OCI-LY3 (cell line): ENCODE measurements around the gene COG5.

Source experiments
- H2AFZ ChIP-seq: fragments of 200-600, 300-600 bp; shearing (Covaris generic); 2 replicates; pipeline ENCODE4 v1.6.0; 2014; ENCODE audit warnings: antibody characterized with exemption, low read depth, low read length
- H3K27ac ChIP-seq: fragments of 200-600, 300-600 bp; sonication (generic); 2 replicates; pipeline ENCODE4 v1.5.1; 2014; ENCODE audit warnings: mild to moderate bottlenecking, low read length, moderate library complexity, mixed read lengths
- H3K27me3 ChIP-seq: fragments of 200-600, 300-600 bp; sonication (generic); 2 replicates; pipeline ENCODE4 v1.6.1; 2014; ENCODE audit warnings: low read depth, low read length, mixed read lengths
- H3K36me3 ChIP-seq: fragments of 200-600, 300-600 bp; sonication (generic); replicated peaks from 2 replicates; pipeline ENCODE3; 2014; ENCODE audit warnings: low read depth, low read length, mixed read lengths
- H3K4me1 ChIP-seq: fragments of 300-600, 200-600 bp; sonication (generic); 2 replicates; pipeline ENCODE4 v1.6.1; 2014; ENCODE audit warnings: low read length, mixed read lengths
- H3K4me2 ChIP-seq: fragments of 200-600, 300-600 bp; sonication (generic); 2 replicates; pipeline ENCODE4 v1.6.1; 2014; ENCODE audit warnings: low read length, mixed read lengths
- H3K4me3 ChIP-seq: fragments of 300-600, 200-600 bp; sonication (generic); 2 replicates; pipeline ENCODE4 v1.5.1; 2014; ENCODE audit warnings: antibody characterized with exemption, mild to moderate bottlenecking, low read length, moderate library complexity
- H3K79me2 ChIP-seq: fragments of 300-600, 200-600 bp; shearing (Covaris generic); 2 replicates; pipeline ENCODE4 v1.6.1; 2014; ENCODE audit warnings: mild to moderate bottlenecking, low read length, mixed read lengths
- H3K9ac ChIP-seq: fragments of 300-600, 200-600 bp; shearing (Covaris generic); 2 replicates; pipeline ENCODE4 v1.6.0; 2014; ENCODE audit warnings: mild to moderate bottlenecking, low read length, moderate library complexity
- H3K9me3 ChIP-seq: fragments of 200-600, 300-600 bp; shearing (Covaris generic); 2 replicates; pipeline ENCODE4 v1.6.1; 2014; ENCODE audit warnings: low read length, mixed read lengths; ENCODE audit not compliant: insufficient read depth
- H4K20me1 ChIP-seq: fragments of 200-600, 300-600 bp; sonication (generic); 2 replicates; pipeline ENCODE4 v1.6.1; 2016; ENCODE audit warnings: low read length, mixed read lengths; ENCODE audit not compliant: insufficient read depth
- EZH2phosphoT487 ChIP-seq: fragments of 200-600 bp; shearing (Covaris generic); IDR thresholded peaks from 2 replicates; pipeline ENCODE4 v1.6.1; 2018; ENCODE audit warnings: antibody characterized with exemption, mixed run types, low read depth
- TF ChIP-seq, protein P1 (sequence below): fragments of 200-600, 300-600 bp; sonication (generic); IDR thresholded peaks from 2 replicates; pipeline ENCODE4 v1.5.1; 2014; ENCODE audit warnings: antibody characterized with exemption, low read length, low read depth

COG5 gene

DNA sequence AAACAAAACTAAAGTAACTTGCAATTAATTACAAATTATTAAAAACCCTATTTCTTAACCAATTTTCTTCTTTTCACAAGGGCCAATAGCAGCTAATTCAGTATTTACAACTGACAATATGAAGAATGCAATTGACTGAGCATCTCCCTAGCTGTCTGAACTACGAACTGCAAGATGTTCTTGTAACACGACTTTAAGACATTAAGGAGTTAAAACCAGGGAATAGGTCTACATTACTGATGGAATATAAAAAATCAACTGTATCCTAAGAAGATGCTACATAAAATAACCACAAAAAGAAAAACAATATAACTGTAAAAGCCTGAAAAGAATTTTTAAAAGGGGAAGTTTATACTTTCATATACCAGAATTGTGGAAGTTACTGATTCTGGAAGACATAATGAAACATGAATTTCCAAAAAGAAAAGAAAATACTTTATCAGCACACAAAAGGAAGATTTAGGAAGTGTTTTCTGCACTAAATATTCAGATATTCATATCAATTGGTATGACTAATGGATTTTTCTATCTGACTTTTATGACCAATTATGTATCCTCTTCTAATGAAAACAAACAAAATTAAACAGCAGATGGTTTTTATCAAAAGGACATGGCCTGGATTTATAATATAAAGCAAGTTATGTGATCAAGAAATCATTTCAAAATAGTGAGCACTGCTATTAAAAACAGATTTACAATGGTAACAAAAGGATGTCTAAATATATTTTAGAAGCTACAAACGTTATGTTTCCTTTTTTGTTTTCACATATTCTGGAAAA is 92.2 kb downstream of the COG5 start:
- Histone ChIP-seq H3K9ac (no peak overlapping the region), H3K36me3 (no peaks in the 10 kb centered on the region), H3K4me1 (no peaks in the 10 kb centered on the region; the same call in 1 of the 2 replicates), H2AFZ (no peak overlapping the region), H3K4me3 (no peak overlapping the region), H3K9me3 (no peaks in the 10 kb centered on the region), H3K27me3 (no peaks in the 10 kb centered on the region), H3K79me2 (no peaks in the 10 kb centered on the region), H3K4me2 (no peak overlapping the region), H3K27ac (no peak overlapping the region), H4K20me1 (no peaks in the 10 kb centered on the region; the same call in 1 of the 2 replicates)
- TF ChIP-seq EZH2phosphoT487 = no peak
- TF ChIP-seq, protein P1, sequence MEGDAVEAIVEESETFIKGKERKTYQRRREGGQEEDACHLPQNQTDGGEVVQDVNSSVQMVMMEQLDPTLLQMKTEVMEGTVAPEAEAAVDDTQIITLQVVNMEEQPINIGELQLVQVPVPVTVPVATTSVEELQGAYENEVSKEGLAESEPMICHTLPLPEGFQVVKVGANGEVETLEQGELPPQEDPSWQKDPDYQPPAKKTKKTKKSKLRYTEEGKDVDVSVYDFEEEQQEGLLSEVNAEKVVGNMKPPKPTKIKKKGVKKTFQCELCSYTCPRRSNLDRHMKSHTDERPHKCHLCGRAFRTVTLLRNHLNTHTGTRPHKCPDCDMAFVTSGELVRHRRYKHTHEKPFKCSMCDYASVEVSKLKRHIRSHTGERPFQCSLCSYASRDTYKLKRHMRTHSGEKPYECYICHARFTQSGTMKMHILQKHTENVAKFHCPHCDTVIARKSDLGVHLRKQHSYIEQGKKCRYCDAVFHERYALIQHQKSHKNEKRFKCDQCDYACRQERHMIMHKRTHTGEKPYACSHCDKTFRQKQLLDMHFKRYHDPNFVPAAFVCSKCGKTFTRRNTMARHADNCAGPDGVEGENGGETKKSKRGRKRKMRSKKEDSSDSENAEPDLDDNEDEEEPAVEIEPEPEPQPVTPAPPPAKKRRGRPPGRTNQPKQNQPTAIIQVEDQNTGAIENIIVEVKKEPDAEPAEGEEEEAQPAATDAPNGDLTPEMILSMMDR = no peak

DNA sequence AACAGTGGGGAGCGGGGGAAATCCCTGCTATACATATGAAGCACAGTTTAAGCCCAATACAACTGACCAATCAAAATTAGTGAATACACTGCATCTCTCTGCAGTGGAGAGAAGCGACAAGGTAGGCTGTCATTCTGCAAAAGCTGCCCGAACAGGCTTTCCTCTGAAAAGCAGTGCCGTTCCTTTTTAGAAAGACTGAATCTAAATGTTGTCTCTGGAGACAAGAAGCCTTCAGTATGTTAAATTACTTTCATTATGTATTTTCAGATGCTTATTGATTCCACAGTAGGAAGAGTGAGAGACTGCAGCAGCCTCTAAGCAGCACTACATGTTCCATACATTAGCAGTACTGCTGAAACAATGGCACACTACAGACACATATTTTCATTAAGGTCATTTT is 93.8 kb downstream of the COG5 start, which contains the start of gene GPR22:
TSS of gene GPR22 (plus strand) at position 129 of the 400 bp plus-strand sequence. CDS start 4,004 bp downstream, outside the sequence.
- Histone ChIP-seq H3K4me1 (no peaks in the 10 kb centered on the region; the same call in 1 of the 2 replicates), H3K9me3 (no peaks in the 10 kb centered on the region), H4K20me1 (no peaks in the 10 kb centered on the region; the same call in 1 of the 2 replicates), H3K79me2 (no peaks in the 10 kb centered on the region), H3K4me3 (no peak within 1 kb of the TSS), H3K27me3 (no peaks in the 10 kb centered on the region), H3K4me2 (no peak within 1 kb of the TSS), H2AFZ (no peak within 1 kb of the TSS), H3K27ac (no peak within 1 kb of the TSS), H3K36me3 (no peaks in the 10 kb centered on the region), H3K9ac (no peak within 1 kb of the TSS)
- TF ChIP-seq, protein P1 = no peak
- TF ChIP-seq EZH2phosphoT487 = no peak

DNA sequence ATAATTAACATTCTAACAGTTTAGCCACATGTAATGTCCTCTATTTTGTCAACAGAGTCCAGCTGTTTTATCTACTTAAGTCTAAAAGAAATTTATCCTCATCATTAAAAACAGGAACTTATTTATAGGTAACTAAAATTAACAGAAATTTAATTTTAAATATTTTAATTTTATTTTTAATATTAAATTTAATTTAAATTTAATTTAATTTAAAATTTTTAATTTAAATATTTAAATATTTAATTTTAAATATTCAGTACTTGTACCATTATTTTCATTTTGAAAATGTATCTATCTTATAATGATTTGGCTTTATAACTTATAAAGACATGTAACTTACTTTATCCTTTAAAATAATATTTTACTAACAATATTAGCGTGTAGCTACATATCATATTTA is 94.9 kb downstream of the COG5 start:
- TF ChIP-seq, protein P1 = no peak
- TF ChIP-seq EZH2phosphoT487 = no peak
- Histone ChIP-seq H4K20me1 (no peaks in the 10 kb centered on the region; the same call in 1 of the 2 replicates), H3K27me3 (no peaks in the 10 kb centered on the region), H3K9ac (no peak overlapping the region), H3K4me2 (no peak overlapping the region), H3K27ac (no peak overlapping the region), H2AFZ (no peak overlapping the region), H3K4me3 (no peak overlapping the region), H3K4me1 (no peaks in the 10 kb centered on the region; the same call in 1 of the 2 replicates), H3K36me3 (no peaks in the 10 kb centered on the region), H3K9me3 (no peaks in the 10 kb centered on the region), H3K79me2 (no peaks in the 10 kb centered on the region)

DNA sequence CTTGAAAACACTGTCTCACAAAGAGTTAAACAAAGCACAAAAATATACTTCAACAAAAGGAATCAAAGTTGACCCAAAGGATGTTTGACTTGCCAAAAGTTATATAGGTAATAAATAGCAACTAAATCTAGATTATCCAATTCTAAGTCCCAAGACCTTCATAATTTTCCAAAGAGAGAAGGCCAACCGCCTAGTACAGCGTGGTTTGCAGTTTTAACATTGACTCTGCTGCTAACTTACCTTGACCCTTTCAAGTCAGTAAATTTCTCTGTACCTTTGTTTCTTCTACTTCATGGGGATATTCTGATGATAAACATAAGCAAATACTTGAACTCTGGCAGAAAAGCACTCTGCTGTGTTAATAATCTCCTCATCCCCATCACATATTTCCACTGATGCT is 95.7 kb downstream of the COG5 start:
- H3K27me3 ChIP-seq = no peaks in the 10 kb centered on the region
- no peaks in the 10 kb centered on the region for H3K9me3 ChIP-seq
- no peak overlapping the region for H3K4me2 ChIP-seq
- H3K27ac ChIP-seq = no peak overlapping the region
- H2AFZ ChIP-seq = no peak overlapping the region
- no peaks in the 10 kb centered on the region for H3K36me3 ChIP-seq
- no peaks in the 10 kb centered on the region; the same call in 1 of the 2 replicates for H4K20me1 ChIP-seq
- H3K4me1 ChIP-seq = no peaks in the 10 kb centered on the region; the same call in 1 of the 2 replicates
- H3K4me3 ChIP-seq = no peak overlapping the region
- H3K79me2 ChIP-seq = no peaks in the 10 kb centered on the region
- TF ChIP-seq, protein P1 = no peak
- no peak for TF ChIP-seq EZH2phosphoT487
- H3K9ac ChIP-seq = no peak overlapping the region
